Fibroblast of villous mesenchyme (primary cell): ENCODE results near the gene CDCP1. TPM values are rescaled to one million over a fixed set of nuclear protein-coding genes. Genes with fewer than 3 reads are reported as not detected.

Source experiments
- DNase-seq: peaks from one replicate; pipeline ENCODE4 v3.0.0-alpha.2; 2010; ENCODE audit warnings: low read depth
- H3K4me3 ChIP-seq: 2 replicates; pipeline ENCODE4 v1.5.1; 2011; ENCODE audit warnings: low read depth, mild to moderate bottlenecking, low read length
- total RNA-seq: library from RNA; depleted of rRNA; stranded (reverse); fragments of >200 nt; gene quantifications from 2 replicates; pipeline ENCODE4 v1.2.3, GENCODE V29; 2012
- TF ChIP-seq, protein P1 (sequence below): IDR thresholded peaks from 2 replicates; pipeline ENCODE4 v1.5.1; 2012; ENCODE audit warnings: low read depth, mild to moderate bottlenecking, low read length; ENCODE audit not compliant: insufficient read depth

CDCP1 gene
- total RNA-seq, 1 donor, result 10.4 TPM

GRCh38 chr3:45180899-45181298 lies 34.7 kb upstream of the CDCP1 start:
- no peak for DNase-seq
- TF ChIP-seq, protein P1, sequence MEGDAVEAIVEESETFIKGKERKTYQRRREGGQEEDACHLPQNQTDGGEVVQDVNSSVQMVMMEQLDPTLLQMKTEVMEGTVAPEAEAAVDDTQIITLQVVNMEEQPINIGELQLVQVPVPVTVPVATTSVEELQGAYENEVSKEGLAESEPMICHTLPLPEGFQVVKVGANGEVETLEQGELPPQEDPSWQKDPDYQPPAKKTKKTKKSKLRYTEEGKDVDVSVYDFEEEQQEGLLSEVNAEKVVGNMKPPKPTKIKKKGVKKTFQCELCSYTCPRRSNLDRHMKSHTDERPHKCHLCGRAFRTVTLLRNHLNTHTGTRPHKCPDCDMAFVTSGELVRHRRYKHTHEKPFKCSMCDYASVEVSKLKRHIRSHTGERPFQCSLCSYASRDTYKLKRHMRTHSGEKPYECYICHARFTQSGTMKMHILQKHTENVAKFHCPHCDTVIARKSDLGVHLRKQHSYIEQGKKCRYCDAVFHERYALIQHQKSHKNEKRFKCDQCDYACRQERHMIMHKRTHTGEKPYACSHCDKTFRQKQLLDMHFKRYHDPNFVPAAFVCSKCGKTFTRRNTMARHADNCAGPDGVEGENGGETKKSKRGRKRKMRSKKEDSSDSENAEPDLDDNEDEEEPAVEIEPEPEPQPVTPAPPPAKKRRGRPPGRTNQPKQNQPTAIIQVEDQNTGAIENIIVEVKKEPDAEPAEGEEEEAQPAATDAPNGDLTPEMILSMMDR, result no peak
- no peak overlapping the region for H3K4me3 ChIP-seq

- TF ChIP-seq, protein P1, result no peak
- no peak overlapping the region for H3K4me3 ChIP-seq
- peak; percentile 44 for DNase-seq
Measured at GRCh38 chr3:45180051-45180450, 33.9 kb upstream of the CDCP1 start.

- H3K4me3 ChIP-seq, result no peak overlapping the region
- TF ChIP-seq, protein P1, result no peak
- DNase-seq, result no peak
Measured at GRCh38 chr3:45179163-45179562, 33.0 kb upstream of the CDCP1 start.

GRCh38 chr3:45178183-45179023 lies 32.2 kb upstream of the CDCP1 start:
- no peak overlapping the region for H3K4me3 ChIP-seq
- peak; percentile 39 for DNase-seq
- TF ChIP-seq, protein P1, result no peak

DNA sequence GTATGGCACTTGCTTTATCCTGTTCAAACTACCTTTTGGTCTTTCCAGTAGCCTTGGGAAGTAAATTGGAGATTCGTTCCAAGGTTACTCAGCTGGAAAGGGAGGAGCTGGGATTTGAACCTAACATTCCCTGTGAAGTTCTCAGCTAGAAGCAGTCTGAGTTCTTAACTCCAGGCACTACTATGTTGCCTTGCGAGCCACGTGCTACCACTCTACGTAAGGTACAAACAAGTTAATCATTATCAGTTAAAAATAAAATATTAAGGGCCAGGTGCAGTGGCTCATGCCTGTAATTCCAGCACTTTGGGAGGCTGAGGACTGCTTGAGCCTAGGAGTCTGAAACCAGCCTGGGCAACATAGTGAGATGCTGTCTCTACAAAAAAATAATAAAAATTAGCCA lies 30.7 kb upstream of the CDCP1 start:
- DNase-seq, result no peak
- TF ChIP-seq, protein P1, result no peak
- H3K4me3 ChIP-seq, result no peak overlapping the region

DNA sequence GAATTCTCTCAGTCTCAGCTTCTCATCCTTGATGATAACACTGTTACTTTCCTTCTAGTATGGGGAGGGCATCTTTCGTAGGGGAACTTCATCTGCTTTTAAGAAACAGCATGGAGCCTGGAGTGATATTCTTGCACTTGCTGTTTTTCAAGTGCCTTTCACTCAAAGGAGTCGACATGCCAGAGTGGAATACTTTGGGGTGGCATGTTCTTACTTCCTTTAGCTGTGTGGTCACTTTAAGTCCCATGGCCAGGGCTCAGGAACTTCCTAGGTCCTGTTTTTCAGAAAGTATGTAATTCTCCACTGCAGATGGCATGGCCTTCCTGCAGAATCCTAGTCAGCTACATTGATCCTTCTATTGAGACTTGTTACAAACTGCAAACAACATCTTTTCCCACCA lies 28.1 kb upstream of the CDCP1 start:
- DNase-seq, result no peak
- TF ChIP-seq, protein P1, result no peak
- no peak overlapping the region for H3K4me3 ChIP-seq
